ENCODE results near the gene NPAS3. TPM values are rescaled to one million over a fixed set of nuclear protein-coding genes. Genes with fewer than 3 reads are reported as not detected.

The NPAS3 gene
- total and polyA plus RNA-seq, 2 donors (not counting 3 experiments of a cell fraction or from before 2014, with no cell fraction given), result 0.10 to 0.13 TPM

DNA sequence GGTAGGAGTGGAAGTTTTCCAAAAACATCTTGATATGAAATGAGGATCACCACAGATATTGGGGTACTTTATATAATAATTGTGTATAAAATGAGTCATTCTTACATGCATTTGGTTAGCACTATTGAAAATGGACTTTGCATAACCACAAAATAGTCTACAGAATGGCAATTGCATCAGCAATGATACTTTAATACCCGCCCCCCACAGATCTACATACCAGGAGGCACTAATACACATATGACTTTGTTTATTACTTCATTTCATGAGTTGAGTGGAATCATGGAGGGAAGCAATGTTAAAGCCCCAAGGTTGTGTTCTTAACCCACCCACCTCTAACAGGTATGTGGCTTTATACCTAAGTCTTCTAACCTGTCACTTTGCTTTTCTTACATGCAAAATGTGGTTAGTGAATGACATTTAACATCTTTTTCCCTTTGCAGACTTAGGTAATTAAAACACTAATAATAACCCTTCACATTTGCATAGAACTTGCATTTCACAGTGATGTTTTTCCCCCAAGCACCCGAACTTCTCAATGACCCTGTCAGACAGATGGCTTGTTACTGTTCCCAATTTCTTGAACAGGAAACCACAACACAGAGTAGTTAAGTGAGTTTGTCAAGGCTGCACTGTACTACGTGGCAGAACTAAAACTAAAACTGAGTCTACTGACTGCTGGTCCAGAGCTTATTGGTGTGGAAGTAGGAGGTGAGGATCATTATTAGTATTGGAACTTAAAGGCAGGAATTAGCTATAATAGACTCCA lies 101.9 kb downstream of the NPAS3 start:
- no peak for DNase-seq (ENCODE audit: low read depth, low spot score)

More for the DNA sequence above, 101.9 kb downstream of the NPAS3 start:
- Histone ChIP-seq H3K9ac (replicated peaks; ENCODE audit: extremely low read depth, insufficient read depth, low read length) (no peak overlapping the region), H3K4me3 (replicated peaks in 1 of 3; ENCODE audit: insufficient read depth in 1 of 3, low read depth in 1 of 3, low read length in 3 of 3) (no peak overlapping the region), H3K4me2 (ENCODE audit: insufficient read depth, low read length) (no peak overlapping the region), H4K20me1 (replicated peaks; ENCODE audit: control insufficient read depth, extremely low read depth, insufficient read depth, low read length) (no peaks in the 10 kb centered on the region), H3K36me3 (ENCODE audit: control insufficient read depth in 2 of 2, extremely low read depth in 1 of 2, insufficient read depth in 2 of 2, low read length in 2 of 2) (no peaks in the 10 kb centered on the region), H3K9me3 (replicated peaks; ENCODE audit: control insufficient read depth, insufficient read depth, low read length) (no peaks in the 10 kb centered on the region), H3K79me2 (ENCODE audit: control insufficient read depth, insufficient read depth, low read length) (no peaks in the 10 kb centered on the region), H3K27me3 (ENCODE audit: control insufficient read depth in 2 of 2, insufficient read depth in 2 of 2, low read length in 2 of 2) (no peaks in the 10 kb centered on the region), H3K4me1 (ENCODE audit: control insufficient read depth, extremely low read depth, insufficient read depth, low read length) (no peaks in the 10 kb centered on the region), H2AFZ (ENCODE audit: low read depth, low read length) (no peak overlapping the region), H3K27ac (ENCODE audit: insufficient read depth, low read depth, low read length) (no peak overlapping the region), H3K9me1 (replicated peaks; ENCODE audit: control insufficient read depth, extremely low read depth, insufficient read depth, low read length) (no peaks in the 10 kb centered on the region)
- no peak for FAIRE-seq
- BruUV-seq (replicated peaks), result no TSS peak
- dilution Hi-C loops (cut with MboI; ENCODE audit: extremely low pct_ligation_motif_present, low sequenced_read_pairs) (no loop called here), intact Hi-C loops (cut with micrococcal nuclease) (no loop called here)
- ChIA-PET CTCF (interaction anchor here (0.6 kb wide), 1 partner anchor 78 kb away, joined by 3 read pairs; no protein-coding TSS in a partner anchor), POLR2A (no interaction called here)
- TF ChIP-seq JUN (IDR thresholded peaks at IDR 0.05; ENCODE audit: borderline replicate concordance, insufficient read depth, insufficient read length, low read depth) (no peak), FOS (IDR thresholded peaks at IDR 0.05; ENCODE audit: borderline replicate concordance, insufficient read depth, low read length) (no peak), MYC (IDR thresholded peaks at IDR 0.05; ENCODE audit: low read depth, low read length) (no peak), POLR2AphosphoS5 (IDR thresholded peaks at IDR 0.05; ENCODE audit: insufficient read depth, low read depth, low read length) (no peak)
- TF ChIP-seq, protein P1, sequence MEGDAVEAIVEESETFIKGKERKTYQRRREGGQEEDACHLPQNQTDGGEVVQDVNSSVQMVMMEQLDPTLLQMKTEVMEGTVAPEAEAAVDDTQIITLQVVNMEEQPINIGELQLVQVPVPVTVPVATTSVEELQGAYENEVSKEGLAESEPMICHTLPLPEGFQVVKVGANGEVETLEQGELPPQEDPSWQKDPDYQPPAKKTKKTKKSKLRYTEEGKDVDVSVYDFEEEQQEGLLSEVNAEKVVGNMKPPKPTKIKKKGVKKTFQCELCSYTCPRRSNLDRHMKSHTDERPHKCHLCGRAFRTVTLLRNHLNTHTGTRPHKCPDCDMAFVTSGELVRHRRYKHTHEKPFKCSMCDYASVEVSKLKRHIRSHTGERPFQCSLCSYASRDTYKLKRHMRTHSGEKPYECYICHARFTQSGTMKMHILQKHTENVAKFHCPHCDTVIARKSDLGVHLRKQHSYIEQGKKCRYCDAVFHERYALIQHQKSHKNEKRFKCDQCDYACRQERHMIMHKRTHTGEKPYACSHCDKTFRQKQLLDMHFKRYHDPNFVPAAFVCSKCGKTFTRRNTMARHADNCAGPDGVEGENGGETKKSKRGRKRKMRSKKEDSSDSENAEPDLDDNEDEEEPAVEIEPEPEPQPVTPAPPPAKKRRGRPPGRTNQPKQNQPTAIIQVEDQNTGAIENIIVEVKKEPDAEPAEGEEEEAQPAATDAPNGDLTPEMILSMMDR (IDR thresholded peaks at IDR 0.05; ENCODE audit: extremely low read depth in 1 of 2, insufficient read depth in 1 of 2, low read depth in 1 of 2, low read length in 2 of 2), result no peak
- TF ChIP-seq, protein P2, sequence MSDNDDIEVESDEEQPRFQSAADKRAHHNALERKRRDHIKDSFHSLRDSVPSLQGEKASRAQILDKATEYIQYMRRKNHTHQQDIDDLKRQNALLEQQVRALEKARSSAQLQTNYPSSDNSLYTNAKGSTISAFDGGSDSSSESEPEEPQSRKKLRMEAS (IDR thresholded peaks at IDR 0.05; ENCODE audit: insufficient read depth, insufficient read length), result no peak

All from endothelial cell of umbilical vein (primary cell).